Measurements from ENCODE around the gene OXCT1.

DNA sequence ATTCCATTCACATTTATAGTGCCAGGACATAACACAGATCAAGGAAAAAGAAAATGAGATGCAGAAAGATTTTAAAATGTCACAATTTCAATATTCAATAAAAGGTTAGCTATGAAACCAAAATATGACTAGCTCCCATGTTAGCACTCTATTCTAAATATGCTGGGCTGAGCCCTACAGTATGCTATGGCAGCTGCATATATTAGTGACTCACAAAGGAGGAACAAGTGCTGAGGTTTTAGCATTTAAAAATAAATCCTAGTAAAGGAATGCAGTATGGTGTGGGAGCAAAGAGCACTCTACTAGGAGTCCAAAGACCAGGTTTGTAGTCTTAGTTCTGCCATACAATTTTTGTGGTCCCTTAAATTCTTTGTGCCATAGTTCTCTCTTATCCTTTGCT is 118.4 kb downstream of the OXCT1 start:
- TF ChIP-seq POLR2A (IDR thresholded peaks at IDR 0.05; ENCODE audit: low read depth, low read length) (no peak), EZH2 (IDR thresholded peaks at IDR 0.05; ENCODE audit: borderline replicate concordance, low read depth, low read length, severe bottlenecking) (no peak), MYC (IDR thresholded peaks at IDR 0.05; ENCODE audit: low read depth, low read length) (no peak), POLR2AphosphoS5 (IDR thresholded peaks at IDR 0.05; ENCODE audit: insufficient read depth, low read depth, low read length) (no peak), MAX (IDR thresholded peaks at IDR 0.05; ENCODE audit: insufficient read depth, insufficient read length) (no peak), GATA2 (IDR thresholded peaks at IDR 0.05; ENCODE audit: insufficient read depth, insufficient read length, low read depth, low read length) (no peak), JUN (IDR thresholded peaks at IDR 0.05; ENCODE audit: borderline replicate concordance, insufficient read depth, insufficient read length, low read depth) (no peak), FOS (IDR thresholded peaks at IDR 0.05; ENCODE audit: borderline replicate concordance, insufficient read depth, low read length) (no peak)
- TF ChIP-seq, protein P1, sequence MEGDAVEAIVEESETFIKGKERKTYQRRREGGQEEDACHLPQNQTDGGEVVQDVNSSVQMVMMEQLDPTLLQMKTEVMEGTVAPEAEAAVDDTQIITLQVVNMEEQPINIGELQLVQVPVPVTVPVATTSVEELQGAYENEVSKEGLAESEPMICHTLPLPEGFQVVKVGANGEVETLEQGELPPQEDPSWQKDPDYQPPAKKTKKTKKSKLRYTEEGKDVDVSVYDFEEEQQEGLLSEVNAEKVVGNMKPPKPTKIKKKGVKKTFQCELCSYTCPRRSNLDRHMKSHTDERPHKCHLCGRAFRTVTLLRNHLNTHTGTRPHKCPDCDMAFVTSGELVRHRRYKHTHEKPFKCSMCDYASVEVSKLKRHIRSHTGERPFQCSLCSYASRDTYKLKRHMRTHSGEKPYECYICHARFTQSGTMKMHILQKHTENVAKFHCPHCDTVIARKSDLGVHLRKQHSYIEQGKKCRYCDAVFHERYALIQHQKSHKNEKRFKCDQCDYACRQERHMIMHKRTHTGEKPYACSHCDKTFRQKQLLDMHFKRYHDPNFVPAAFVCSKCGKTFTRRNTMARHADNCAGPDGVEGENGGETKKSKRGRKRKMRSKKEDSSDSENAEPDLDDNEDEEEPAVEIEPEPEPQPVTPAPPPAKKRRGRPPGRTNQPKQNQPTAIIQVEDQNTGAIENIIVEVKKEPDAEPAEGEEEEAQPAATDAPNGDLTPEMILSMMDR (IDR thresholded peaks at IDR 0.05; ENCODE audit: extremely low read depth in 1 of 2, insufficient read depth in 1 of 2, low read depth in 1 of 2, low read length in 2 of 2) = no peak
